CD14-positive monocyte (primary cell): Measurements from ENCODE around the gene ZNF318. TPM values are rescaled to one million over a fixed set of nuclear protein-coding genes. Genes with fewer than 3 reads are reported as not detected.

Experiments used
- DNase-seq, 3 donors: peaks; one replicate each; pipeline ENCODE4 v3.0.0-alpha.2; 2011 to 2022
- H2AFZ ChIP-seq: 2 replicates; pipeline ENCODE4 v1.6.0; 2012; ENCODE audit warnings: mild to moderate bottlenecking, low read depth, low read length, inconsistent platforms; ENCODE audit not compliant: insufficient read depth, poor library complexity, severe bottlenecking
- H3K27ac ChIP-seq, 2 donors: 1 replicate in 1 of 2; 2 replicates in 1 of 2; pipeline ENCODE4 v1.5.1; 2012 to 2013; ENCODE audit warnings: low read length in 2 of 2, control low read depth in 1 of 2, inconsistent platforms in 1 of 2, low read depth in 1 of 2, mild to moderate bottlenecking in 1 of 2
- H3K27me3 ChIP-seq, 2 donors: one replicate each; pipeline versions ENCODE4 v1.6.0 to v1.6.1; 2011 to 2013; ENCODE audit warnings: low read length in 2 of 2; ENCODE audit not compliant: control insufficient read depth in 2 of 2, insufficient read depth in 2 of 2
- H3K36me3 ChIP-seq, 2 donors: replicated peaks in 1 of 2; 1 replicate in 1 of 2; 2 replicates in 1 of 2; pipeline versions ENCODE4 v1.5.1 to v1.6.1; 2012 to 2013; ENCODE audit warnings: low read length in 2 of 2, control low read depth in 1 of 2, inconsistent platforms in 1 of 2, mild to moderate bottlenecking in 1 of 2; ENCODE audit not compliant: insufficient read depth in 2 of 2, control insufficient read depth in 1 of 2
- H3K4me1 ChIP-seq, 2 donors: 1 replicate in 1 of 2; 2 replicates in 1 of 2; pipeline versions ENCODE4 v1.5.1 to v1.6.1; 2012 to 2013; ENCODE audit warnings: low read length in 2 of 2, control low read depth in 1 of 2, inconsistent platforms in 1 of 2, mild to moderate bottlenecking in 1 of 2, moderate library complexity in 1 of 2; ENCODE audit not compliant: insufficient read depth in 2 of 2, control insufficient read depth in 1 of 2
- H3K4me2 ChIP-seq: replicated peaks from 2 replicates; pipeline ENCODE3; 2012; ENCODE audit warnings: low read length, moderate library complexity, mild to moderate bottlenecking; ENCODE audit not compliant: poor library complexity, severe bottlenecking; ENCODE audit errors: extremely low read depth
- H3K4me3 ChIP-seq, 3 experiments: fragments of 200-600 bp in 1 of 3; sonication (generic) in 1 of 3; replicated peaks in 1 of 3; 1 replicate in 2 of 3; 2 replicates in 1 of 3; pipeline ENCODE4 v1.5.1; 2011 to 2013; ENCODE audit warnings: low read length in 3 of 3, mild to moderate bottlenecking in 3 of 3, control low read depth in 2 of 3, low read depth in 2 of 3, inconsistent platforms in 1 of 3, moderate library complexity in 1 of 3
- H3K79me2 ChIP-seq: 2 replicates; pipeline ENCODE4 v1.6.0; 2012; ENCODE audit warnings: mild to moderate bottlenecking, control low read depth, inconsistent platforms, low read length, moderate library complexity; ENCODE audit not compliant: insufficient read depth
- H3K9ac ChIP-seq: 2 replicates; pipeline ENCODE4 v1.6.0; 2017; ENCODE audit warnings: low read length, mild to moderate bottlenecking; ENCODE audit not compliant: insufficient read depth, poor library complexity, severe bottlenecking
- H3K9me3 ChIP-seq, 2 donors: replicated peaks in 1 of 2; 1 replicate in 1 of 2; 2 replicates in 1 of 2; pipeline versions ENCODE4 v1.5.1 to v1.6.1; 2012 to 2013; ENCODE audit warnings: low read length in 2 of 2, control low read depth in 1 of 2; ENCODE audit not compliant: control insufficient read depth in 1 of 2, insufficient read depth in 1 of 2
- H4K20me1 ChIP-seq: 2 replicates; pipeline ENCODE4 v1.6.0; 2012; ENCODE audit warnings: mild to moderate bottlenecking, low read length, control low read depth, moderate library complexity; ENCODE audit not compliant: insufficient read depth
- H3K27ac Mint-ChIP-seq, 7 donors: one replicate each; pipeline ENCODE4 v1.8.0; 2020; ENCODE audit warnings: mild to moderate bottlenecking in 7 of 7, mixed read lengths in 7 of 7, moderate library complexity in 6 of 7, inconsistent platforms in 2 of 7
- H3K27me3 Mint-ChIP-seq, 3 donors: one replicate each; pipeline ENCODE4 v1.8.0; 2021 to 2022; ENCODE audit warnings: low read depth in 3 of 3, mild to moderate bottlenecking in 3 of 3, mixed read lengths in 3 of 3, moderate library complexity in 3 of 3, inconsistent platforms in 1 of 3
- H3K36me3 Mint-ChIP-seq, 2 donors: one replicate each; pipeline ENCODE4 v1.8.0; 2020; ENCODE audit warnings: mixed read lengths in 2 of 2, inconsistent platforms in 1 of 2, mild to moderate bottlenecking in 1 of 2
- H3K4me1 Mint-ChIP-seq: one replicate; pipeline ENCODE4 v1.8.0; 2020; ENCODE audit warnings: mild to moderate bottlenecking, mixed read lengths
- H3K4me3 Mint-ChIP-seq, 2 donors: one replicate each; pipeline ENCODE4 v1.8.0; 2020; ENCODE audit warnings: mild to moderate bottlenecking in 2 of 2, mixed read lengths in 2 of 2, moderate library complexity in 1 of 2
- H3K9me3 Mint-ChIP-seq, 7 donors: one replicate each; pipeline ENCODE4 v1.8.0; 2020 to 2022; ENCODE audit warnings: mixed read lengths in 7 of 7, mild to moderate bottlenecking in 6 of 7, moderate library complexity in 6 of 7, inconsistent platforms in 2 of 7
- WGBS: methylation state at CpG from one replicate; pipeline ENCODE4 v1.1.5; 2013; ENCODE audit warnings: missing lambda C conversion rate; ENCODE audit not compliant: insufficient coverage; 5-methylcytosine and 5-hydroxymethylcytosine counted together
- intact Hi-C, 2 donors: fragments of 100-400 bp; cut with micrococcal nuclease; formaldehyde crosslinking; loops; one replicate each; pipeline versions ENCODE4 v1.15.0 to v1.15.1; 2023
- polyA plus RNA-seq, 3 donors: library from polyadenylated mRNA; depleted of rRNA in 1 of 3; unstranded in 2 of 3; stranded (reverse) in 1 of 3; fragments of 300-500 nt in 2 of 3; fragments of >200 nt in 1 of 3; fragmentation: Illumina TruSeq in 2 of 3; gene quantifications; 1 replicate in 2 of 3; 2 replicates in 1 of 3; pipeline ENCODE4 v1.2.3, GENCODE V29; 2012 to 2021
- TF ChIP-seq, protein P1 (sequence below): fragments of 200-600 bp; IDR thresholded peaks from one replicate; pipeline ENCODE4 v1.8.0; 2022; ENCODE audit warnings: antibody characterized with exemption, mild to moderate bottlenecking

Gene ZNF318
- polyA plus RNA-seq, 3 donors = 3.2 to 19.4 (median 3.6) TPM

GRCh38 chr6:43293698-43294097 lies 75.7 kb downstream of the ZNF318 start:
- intact Hi-C loops = no loop called here
- Histone ChIP-seq H3K4me2 (no peak overlapping the region), H3K9ac (no peak overlapping the region), H2AFZ (no peak overlapping the region), H3K79me2 (no peaks in the 10 kb centered on the region), H3K27me3 (no peaks in the 10 kb centered on the region), H3K4me3 (no peak overlapping the region), H4K20me1 (no peaks in the 10 kb centered on the region), H3K36me3 (no peaks in the 10 kb centered on the region), H3K27ac (no peak overlapping the region), H3K4me1 (no peaks in the 10 kb centered on the region), H3K9me3 (no peaks in the 10 kb centered on the region)
- no peak overlapping the region for H3K4me3 Mint-ChIP-seq
- 93% methylated on average over 3 of the region's 3 CpGs for WGBS
- H3K27ac Mint-ChIP-seq = no peak overlapping the region
- H3K9me3 Mint-ChIP-seq = peaks cover 0 to 2% (median 0%) of the 10 kb centered on the region in 7 donors
- no peaks in the 10 kb centered on the region for H3K36me3 Mint-ChIP-seq
- DNase-seq = no peak
- H3K4me1 Mint-ChIP-seq = no peaks in the 10 kb centered on the region
- H3K27me3 Mint-ChIP-seq = peaks cover 3 to 13% (median 4%) of the 10 kb centered on the region in 3 donors
- TF ChIP-seq, protein P1, sequence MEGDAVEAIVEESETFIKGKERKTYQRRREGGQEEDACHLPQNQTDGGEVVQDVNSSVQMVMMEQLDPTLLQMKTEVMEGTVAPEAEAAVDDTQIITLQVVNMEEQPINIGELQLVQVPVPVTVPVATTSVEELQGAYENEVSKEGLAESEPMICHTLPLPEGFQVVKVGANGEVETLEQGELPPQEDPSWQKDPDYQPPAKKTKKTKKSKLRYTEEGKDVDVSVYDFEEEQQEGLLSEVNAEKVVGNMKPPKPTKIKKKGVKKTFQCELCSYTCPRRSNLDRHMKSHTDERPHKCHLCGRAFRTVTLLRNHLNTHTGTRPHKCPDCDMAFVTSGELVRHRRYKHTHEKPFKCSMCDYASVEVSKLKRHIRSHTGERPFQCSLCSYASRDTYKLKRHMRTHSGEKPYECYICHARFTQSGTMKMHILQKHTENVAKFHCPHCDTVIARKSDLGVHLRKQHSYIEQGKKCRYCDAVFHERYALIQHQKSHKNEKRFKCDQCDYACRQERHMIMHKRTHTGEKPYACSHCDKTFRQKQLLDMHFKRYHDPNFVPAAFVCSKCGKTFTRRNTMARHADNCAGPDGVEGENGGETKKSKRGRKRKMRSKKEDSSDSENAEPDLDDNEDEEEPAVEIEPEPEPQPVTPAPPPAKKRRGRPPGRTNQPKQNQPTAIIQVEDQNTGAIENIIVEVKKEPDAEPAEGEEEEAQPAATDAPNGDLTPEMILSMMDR = no peak

DNA sequence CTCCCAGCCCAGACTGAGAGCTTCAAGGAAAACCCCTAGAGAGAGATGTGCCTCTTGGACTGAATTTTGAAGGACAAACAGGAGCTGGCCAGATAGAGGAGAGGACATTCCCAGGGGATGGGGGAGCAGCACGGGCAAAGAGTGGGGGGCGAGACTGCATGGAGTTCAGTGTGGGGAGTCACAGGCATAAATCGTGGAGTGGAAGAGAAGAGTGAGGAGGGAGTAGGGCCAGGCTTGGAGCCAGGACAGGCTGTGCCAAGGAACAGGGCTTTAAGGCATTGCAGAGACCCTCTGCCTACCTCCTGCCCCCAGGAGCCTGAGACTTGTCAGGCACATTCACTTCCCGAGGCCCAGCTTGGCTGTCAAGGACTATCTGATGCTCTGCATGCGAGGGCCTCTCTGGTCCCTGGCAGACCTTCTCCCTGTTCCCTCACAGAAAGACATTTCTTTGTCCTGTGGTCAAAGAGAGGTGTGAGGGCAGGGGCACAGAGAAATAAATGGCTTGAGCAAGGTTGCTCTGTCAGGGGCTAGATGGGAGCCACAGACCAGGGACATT lies 76.6 kb downstream of the ZNF318 start:
- Mint-ChIP-seq H3K27me3 (peaks cover 3 to 12% (median 4%) of the 10 kb centered on the region in 3 donors), H3K4me3 (no peak overlapping the region), H3K9me3 (peaks cover 0 to 2% (median 0%) of the 10 kb centered on the region in 7 donors), H3K27ac (no peak overlapping the region), H3K36me3 (no peaks in the 10 kb centered on the region), H3K4me1 (no peaks in the 10 kb centered on the region)
- TF ChIP-seq, protein P1 = no peak
- no peak overlapping the region for H3K27ac ChIP-seq
- no peaks in the 10 kb centered on the region for H3K4me1 ChIP-seq
- no peak overlapping the region for H3K4me3 ChIP-seq
- H3K36me3 ChIP-seq = no peaks in the 10 kb centered on the region
- DNase-seq = no peak
- no peak overlapping the region for H3K4me2 ChIP-seq
- H3K27me3 ChIP-seq = no peaks in the 10 kb centered on the region
- H3K9me3 ChIP-seq = no peaks in the 10 kb centered on the region
- H3K9ac ChIP-seq = no peak overlapping the region
- H3K79me2 ChIP-seq = no peaks in the 10 kb centered on the region
- 100% methylated on average over 2 of the region's 5 CpGs for WGBS
- H2AFZ ChIP-seq = no peak overlapping the region
- intact Hi-C loops = no loop called here
- H4K20me1 ChIP-seq = no peaks in the 10 kb centered on the region
